ENCODE data around the gene IFT25.
"Not testable (repeated sequence)": the region's sequence is repeated elsewhere in the genome, so short reads cannot be mapped to it uniquely, and the experiment has no call there.

Gene IFT25

GRCh38 chr1:53891678-53892077 lies 53.8 kb downstream of the IFT25 start:
- Histone ChIP-seq H4K20me1 (no peaks in the 10 kb centered on the region), H3K36me3 (peaks cover 3% of the 10 kb centered on the region; the same call in 1 of the 2 replicates), H3K4me2 (no peak overlapping the region), H3K9me3 (no peaks in the 10 kb centered on the region), H3K27me3 (no peaks in the 10 kb centered on the region), H3K27ac (no peak overlapping the region), H3K4me3 (no peak overlapping the region), H3K4me1 (peaks cover 41% of the 10 kb centered on the region), H3K9ac (no peak overlapping the region)
- TF ChIP-seq Cebpa-rat (IDR thresholded peaks at IDR 0.05): no peak

- no peak for TF ChIP-seq Cebpa-rat (IDR thresholded peaks at IDR 0.05)
- Histone ChIP-seq H4K20me1 (no peaks in the 10 kb centered on the region), H3K9ac (no peak overlapping the region), H3K4me3 (no peak overlapping the region), H3K4me1 (peaks cover 41% of the 10 kb centered on the region), H3K4me2 (peak overlapping the region; percentile 84), H3K27me3 (no peaks in the 10 kb centered on the region), H3K27ac (no peak overlapping the region), H3K36me3 (peaks cover 8% of the 10 kb centered on the region; the same call in 1 of the 2 replicates), H3K9me3 (no peaks in the 10 kb centered on the region)
Measured at GRCh38 chr1:53891018-53891417, 54.5 kb downstream of the IFT25 start.

GRCh38 chr1:53890522-53890941 lies 55.0 kb downstream of the IFT25 start:
- H3K9ac ChIP-seq: no peak overlapping the region
- no peaks in the 10 kb centered on the region for H3K27me3 ChIP-seq
- H3K4me2 ChIP-seq: peak overlapping the region; percentile 84
- TF ChIP-seq Cebpa-rat (IDR thresholded peaks at IDR 0.05): no peak
- peaks cover 41% of the 10 kb centered on the region for H3K4me1 ChIP-seq
- no peaks in the 10 kb centered on the region for H4K20me1 ChIP-seq
- H3K4me3 ChIP-seq: no peak overlapping the region; the same call in 1 of the 2 replicates
- H3K36me3 ChIP-seq: peaks cover 10% of the 10 kb centered on the region; the same call in 1 of the 2 replicates
- no peaks in the 10 kb centered on the region for H3K9me3 ChIP-seq
- no peak overlapping the region for H3K27ac ChIP-seq

- H3K4me3 ChIP-seq: peak within 1 kb of the TSS; percentile 87
- no peaks in the 10 kb centered on the region for H3K9me3 ChIP-seq
- H3K9ac ChIP-seq: peak within 1 kb of the TSS; percentile 80
- peak within 1 kb of the TSS; percentile 84 for H3K4me2 ChIP-seq
- peaks cover 41% of the 10 kb centered on the region for H3K4me1 ChIP-seq
- no peaks in the 10 kb centered on the region for H4K20me1 ChIP-seq
- H3K27me3 ChIP-seq: no peaks in the 10 kb centered on the region
- peak within 1 kb of the TSS; percentile 82 for H3K27ac ChIP-seq
- H3K36me3 ChIP-seq: peaks cover 14% of the 10 kb centered on the region; the same call in 1 of the 2 replicates
- no peak for TF ChIP-seq Cebpa-rat (IDR thresholded peaks at IDR 0.05)
Measured at GRCh38 chr1:53889304-53890298, 55.9 kb downstream of the IFT25 start, which contains the start of gene YIPF1. TSS of gene YIPF1 (minus strand) at chr1:53889797. CDS start at chr1:53888937, 860 bp downstream.

- H4K20me1 ChIP-seq: no peaks in the 10 kb centered on the region
- no peaks in the 10 kb centered on the region for H3K9me3 ChIP-seq
- H3K4me2 ChIP-seq: peak overlapping the region; percentile 84
- peak overlapping the region; percentile 80; the same call in 1 of the 2 replicates for H3K9ac ChIP-seq
- peaks cover 41% of the 10 kb centered on the region for H3K4me1 ChIP-seq
- H3K4me3 ChIP-seq: peak overlapping the region; percentile 87
- peak overlapping the region; percentile 82 for H3K27ac ChIP-seq
- peaks cover 20% of the 10 kb centered on the region for H3K36me3 ChIP-seq
- TF ChIP-seq Cebpa-rat (IDR thresholded peaks at IDR 0.05): no peak
- no peaks in the 10 kb centered on the region for H3K27me3 ChIP-seq
Measured at GRCh38 chr1:53888681-53889080, 56.8 kb downstream of the IFT25 start.

GRCh38 chr1:53883600-53883999 lies 61.9 kb downstream of the IFT25 start:
- Histone ChIP-seq H3K4me1 (peaks cover 11% of the 10 kb centered on the region), H3K36me3 (peaks cover 50% of the 10 kb centered on the region), H4K20me1 (peaks cover 13% of the 10 kb centered on the region; the same call in 1 of the 2 replicates)
- H3K9ac ChIP-seq, H3K4me2 ChIP-seq, H3K27me3 ChIP-seq, H3K27ac ChIP-seq, H3K4me3 ChIP-seq, H3K9me3 ChIP-seq: not testable (repeated sequence)

- not testable (repeated sequence) for H3K9me3 ChIP-seq, H3K4me3 ChIP-seq, H3K4me2 ChIP-seq, H3K4me1 ChIP-seq, H3K27me3 ChIP-seq, H3K27ac ChIP-seq, H3K9ac ChIP-seq
- peaks cover 13% of the 10 kb centered on the region; the same call in 1 of the 2 replicates for H4K20me1 ChIP-seq
- H3K36me3 ChIP-seq: peaks cover 66% of the 10 kb centered on the region
Measured at GRCh38 chr1:53881853-53882252, 63.6 kb downstream of the IFT25 start.

- Histone ChIP-seq H3K9me3 (peaks cover 6% of the 10 kb centered on the region), H3K27ac (no peak overlapping the region), H3K36me3 (peaks cover 64% of the 10 kb centered on the region), H3K4me2 (no peak overlapping the region), H3K27me3 (no peaks in the 10 kb centered on the region), H4K20me1 (peaks cover 13% of the 10 kb centered on the region; the same call in 1 of the 2 replicates), H3K4me3 (no peak overlapping the region), H3K9ac (no peak overlapping the region), H3K4me1 (no peaks in the 10 kb centered on the region)
- no peak for TF ChIP-seq Cebpa-rat (IDR thresholded peaks at IDR 0.05)
Measured at GRCh38 chr1:53878492-53879105, 66.9 kb downstream of the IFT25 start.

GRCh38 chr1:53875150-53875549 lies 70.3 kb downstream of the IFT25 start:
- H3K4me3 ChIP-seq, H3K27me3 ChIP-seq, H3K9ac ChIP-seq, H3K27ac ChIP-seq, H3K9me3 ChIP-seq, H3K4me1 ChIP-seq, H3K4me2 ChIP-seq: not testable (repeated sequence)
- peaks cover 67% of the 10 kb centered on the region for H3K36me3 ChIP-seq
- peaks cover 13% of the 10 kb centered on the region; the same call in 1 of the 2 replicates for H4K20me1 ChIP-seq
